Measurements from ENCODE around the gene ZNF276. TPM values are rescaled to one million over a fixed set of nuclear protein-coding genes. Genes with fewer than 3 reads are reported as not detected.
"Not testable (repeated sequence)": the region's sequence is repeated elsewhere in the genome, so short reads cannot be mapped to it uniquely, and the experiment has no call there.

ZNF276 gene
- total RNA-seq, 1 experiment from 2014 or later: 19.9 TPM

GRCh38 chr16:89695086-89695874 lies 26.1 kb upstream of the ZNF276 start:
- no peak for DNase-seq (ENCODE audit: low spot score)
- in situ Hi-C loops (cut with HindIII; ENCODE audit: low sequenced_read_pairs): no loop called here

GRCh38 chr16:89695875-89696669 lies 25.3 kb upstream of the ZNF276 start:
- no peak for DNase-seq (ENCODE audit: low spot score)
- in situ Hi-C loops (cut with HindIII; ENCODE audit: low sequenced_read_pairs): no loop called here

- in situ Hi-C loops (cut with HindIII; ENCODE audit: low sequenced_read_pairs): no loop called here
These were observed 24.6 kb upstream of the ZNF276 start for GRCh38 chr16:89696670-89697128.

GRCh38 chr16:89697161-89697615 lies 24.1 kb upstream of the ZNF276 start:
- in situ Hi-C loops (cut with HindIII; ENCODE audit: low sequenced_read_pairs): no loop called here
- no peak for DNase-seq (ENCODE audit: low spot score)

More at GRCh38 chr16:89696670-89697128, 24.6 kb upstream of the ZNF276 start:
- DNase-seq (ENCODE audit: low spot score): no peak

- in situ Hi-C loops (cut with HindIII; ENCODE audit: low sequenced_read_pairs): no loop called here
- no peak for DNase-seq (ENCODE audit: low spot score)
These were observed 23.6 kb upstream of the ZNF276 start for GRCh38 chr16:89697616-89698331.

- in situ Hi-C loops (cut with HindIII; ENCODE audit: low sequenced_read_pairs); DNase-seq (ENCODE audit: low spot score): not testable (repeated sequence)
These were observed 22.6 kb upstream of the ZNF276 start for GRCh38 chr16:89698717-89699116.

- in situ Hi-C loops (cut with HindIII; ENCODE audit: low sequenced_read_pairs); DNase-seq (ENCODE audit: low spot score): not testable (repeated sequence)
These were observed 21.7 kb upstream of the ZNF276 start for GRCh38 chr16:89699629-89700099.

GRCh38 chr16:89700100-89700648 lies 21.2 kb upstream of the ZNF276 start:
- in situ Hi-C loops (cut with HindIII; ENCODE audit: low sequenced_read_pairs): no loop called here
- DNase-seq (ENCODE audit: low spot score): peak; percentile 99

GRCh38 chr16:89700649-89701424 lies 20.5 kb upstream of the ZNF276 start:
- DNase-seq (ENCODE audit: low spot score): no peak

GRCh38 chr16:89701425-89702406 lies 19.6 kb upstream of the ZNF276 start, which contains the start of gene SPATA2L:
Gene SPATA2L (minus strand): TSS chr16:89701705. CDS start chr16:89701232, 473 bp downstream.
- in situ Hi-C loops (cut with HindIII; ENCODE audit: low sequenced_read_pairs): no loop called here
- DNase-seq (ENCODE audit: low spot score): peak; percentile 96

More at GRCh38 chr16:89700649-89701424, 20.5 kb upstream of the ZNF276 start:
- in situ Hi-C loops (cut with HindIII; ENCODE audit: low sequenced_read_pairs): no loop called here

GRCh38 chr16:89704281-89704680 lies 17.1 kb upstream of the ZNF276 start:
- DNase-seq (ENCODE audit: low spot score): no peak
- in situ Hi-C loops (cut with HindIII; ENCODE audit: low sequenced_read_pairs): no loop called here

GRCh38 chr16:89705006-89705405 lies 16.3 kb upstream of the ZNF276 start:
- DNase-seq (ENCODE audit: low spot score): no peak
- in situ Hi-C loops (cut with HindIII; ENCODE audit: low sequenced_read_pairs): no loop called here

GRCh38 chr16:89706518-89707260 lies 14.6 kb upstream of the ZNF276 start:
- in situ Hi-C loops (cut with HindIII; ENCODE audit: low sequenced_read_pairs): no loop called here
- DNase-seq (ENCODE audit: low spot score): no peak

- in situ Hi-C loops (cut with HindIII; ENCODE audit: low sequenced_read_pairs): no loop called here
- DNase-seq (ENCODE audit: low spot score): no peak
These were observed 13.6 kb upstream of the ZNF276 start for GRCh38 chr16:89707695-89708094.

GRCh38 chr16:89708481-89708931 lies 12.8 kb upstream of the ZNF276 start:
- no peak for DNase-seq (ENCODE audit: low spot score)
- in situ Hi-C loops (cut with HindIII; ENCODE audit: low sequenced_read_pairs): no loop called here

- no peak for DNase-seq (ENCODE audit: low spot score)
- in situ Hi-C loops (cut with HindIII; ENCODE audit: low sequenced_read_pairs): no loop called here
These were observed 12.2 kb upstream of the ZNF276 start for GRCh38 chr16:89709166-89709565.
